NCI-H1417 treated with DMSO at 0.1 percent for 48 hours (cell line): Measurements from ENCODE around the gene VTI1A.
"Not testable (repeated sequence)": the region's sequence is repeated elsewhere in the genome, so short reads cannot be mapped to it uniquely, and the experiment has no call there.

ENCODE experiments used
- DNase-seq: peaks from one replicate; lab custom pipeline; 2025; lab: John Stamatoyannopoulos, UW

Gene VTI1A

GRCh38 chr10:112446855-112447619 lies at the start of gene VTI1A, which contains the start of gene ZDHHC6:
Gene VTI1A, plus strand, starts transcription at chr10:112447215. Its CDS starts 159 bp downstream, at chr10:112447374.
Gene ZDHHC6, minus strand, starts transcription at chr10:112446914. Its CDS starts 1,478 bp downstream, at chr10:112445436.
- DNase-seq = no peak

GRCh38 chr10:112397592-112397991 lies 49.4 kb upstream of the VTI1A start:
- DNase-seq = no peak

- no peak for DNase-seq
These were observed 44.1 kb upstream of the VTI1A start for GRCh38 chr10:112402917-112403316.

GRCh38 chr10:112404617-112405016 lies 42.4 kb upstream of the VTI1A start:
- DNase-seq = no peak

GRCh38 chr10:112406806-112407205 lies 40.2 kb upstream of the VTI1A start:
- DNase-seq = not testable (repeated sequence)

- DNase-seq = no peak
These were observed 39.3 kb upstream of the VTI1A start for GRCh38 chr10:112407696-112408095.

- no peak for DNase-seq
These were observed 37.7 kb upstream of the VTI1A start for GRCh38 chr10:112409299-112409698.

GRCh38 chr10:112409755-112410154 lies 37.3 kb upstream of the VTI1A start:
- no peak for DNase-seq

GRCh38 chr10:112412696-112413095 lies 34.3 kb upstream of the VTI1A start:
- DNase-seq = no peak

- no peak for DNase-seq
These were observed 25.3 kb upstream of the VTI1A start for GRCh38 chr10:112421731-112422130.

- DNase-seq = no peak
These were observed 22.4 kb upstream of the VTI1A start for GRCh38 chr10:112424651-112425050.

GRCh38 chr10:112426111-112426510 lies 20.9 kb upstream of the VTI1A start:
- no peak for DNase-seq

GRCh38 chr10:112429147-112429546 lies 17.9 kb upstream of the VTI1A start:
- no peak for DNase-seq

- no peak for DNase-seq
These were observed 17.3 kb upstream of the VTI1A start for GRCh38 chr10:112429654-112430230.

GRCh38 chr10:112433136-112433535 lies 13.9 kb upstream of the VTI1A start:
- no peak for DNase-seq

GRCh38 chr10:112434988-112435619 lies 11.9 kb upstream of the VTI1A start:
- no peak for DNase-seq

GRCh38 chr10:112438356-112438755 lies 8.7 kb upstream of the VTI1A start:
- DNase-seq = no peak

- DNase-seq = no peak
These were observed 5.5 kb upstream of the VTI1A start for GRCh38 chr10:112441520-112441919.

GRCh38 chr10:112442063-112442462 lies 5.0 kb upstream of the VTI1A start:
- DNase-seq = no peak

- DNase-seq = no peak
These were observed 760 bp upstream of the VTI1A start for GRCh38 chr10:112446055-112446854.

- DNase-seq = no peak
These were observed 559 bp downstream of the VTI1A start for GRCh38 chr10:112447620-112447928.

- no peak for DNase-seq
These were observed 1.9 kb downstream of the VTI1A start for GRCh38 chr10:112448888-112449287.
